Measurements from ENCODE around the gene S100A1. TPM values are rescaled to one million over a fixed set of nuclear protein-coding genes. Genes with fewer than 3 reads are reported as not detected.
A peak's percentile ranks its signal among the peaks of the same experiment; 100 is the strongest.

S100A1 gene
- total and polyA plus RNA-seq, 2 of the 13 experiments (the other 11 are each of a cell fraction or from before 2014, with no cell fraction given) = 120 to 251 TPM

- TF ChIP-seq HNF1A (IDR thresholded peaks at IDR 0.05; ENCODE audit: low read depth) (peak; percentile 40; the same call in 1 of the 2 replicates), HNF1A (CRISPR knock-in tag; IDR thresholded peaks at IDR 0.05; ENCODE audit: borderline replicate concordance) (peak; percentile 67; the same call in 1 of the 2 replicates), FOXO4 (CRISPR knock-in tag; conservative IDR thresholded peaks at IDR 0.05) (no peak), CENPT (CRISPR knock-in tag; IDR thresholded peaks at IDR 0.05; ENCODE audit: low read depth) (no peak), ZBTB34 (CRISPR knock-in tag; IDR thresholded peaks at IDR 0.05) (no peak), ARID3A (IDR thresholded peaks at IDR 0.05; ENCODE audit: low read depth, low read length) (peak; percentile 66; the same call in 1 of the 2 replicates), CREBL2 (CRISPR knock-in tag; IDR thresholded peaks at IDR 0.05; ENCODE audit: borderline replicate concordance) (no peak), KAT7 (CRISPR knock-in tag; IDR thresholded peaks at IDR 0.05; ENCODE audit: borderline replicate concordance) (no peak), BRCA1 (CRISPR knock-in tag; IDR thresholded peaks at IDR 0.05) (no peak), SPEN (CRISPR knock-in tag; IDR thresholded peaks at IDR 0.05; ENCODE audit: low read depth) (peak; percentile 71), TGIF2 (CRISPR knock-in tag; IDR thresholded peaks at IDR 0.05) (peak; percentile 75), BCL6 (CRISPR knock-in tag; IDR thresholded peaks at IDR 0.05) (peak; percentile 34; the same call in 1 of the 2 replicates), RERE (CRISPR knock-in tag; IDR thresholded peaks at IDR 0.05; ENCODE audit: low read depth) (no peak)
These were observed 19.3 kb upstream of the S100A1 start (continued) for GRCh38 chr1:153608742-153609584.
